Suprapubic skin (tissue), 4 donors: ENCODE measurements around the gene AHSG.

Source experiments
- CTCF ChIP-seq, 2 donors: fragments of 200-600 bp in 1 of 2; fragments of 450-650 bp in 1 of 2; sonication (generic) in 1 of 2; IDR thresholded peaks; one replicate each; pipeline ENCODE4 v1.5.1; 2016 to 2019; ENCODE audit warnings: antibody characterized with exemption in 2 of 2, mild to moderate bottlenecking in 1 of 2, moderate library complexity in 1 of 2
- EP300 ChIP-seq: sonication (generic); formaldehyde crosslinking; IDR thresholded peaks from one replicate; pipeline ENCODE4 v1.6.1; 2017; ENCODE audit warnings: antibody characterized with exemption
- POLR2A ChIP-seq, 2 donors: fragments of 450-650 bp; IDR thresholded peaks; one replicate each; pipeline ENCODE4 v1.6.1; 2017; ENCODE audit warnings: antibody characterized with exemption in 2 of 2, mild to moderate bottlenecking in 2 of 2, moderate library complexity in 2 of 2
- POLR2AphosphoS5 ChIP-seq, 3 donors: sonication (generic); formaldehyde crosslinking; IDR thresholded peaks; one replicate each; pipeline ENCODE4 v1.6.1; 2017; ENCODE audit warnings: antibody characterized with exemption in 3 of 3

DNA sequence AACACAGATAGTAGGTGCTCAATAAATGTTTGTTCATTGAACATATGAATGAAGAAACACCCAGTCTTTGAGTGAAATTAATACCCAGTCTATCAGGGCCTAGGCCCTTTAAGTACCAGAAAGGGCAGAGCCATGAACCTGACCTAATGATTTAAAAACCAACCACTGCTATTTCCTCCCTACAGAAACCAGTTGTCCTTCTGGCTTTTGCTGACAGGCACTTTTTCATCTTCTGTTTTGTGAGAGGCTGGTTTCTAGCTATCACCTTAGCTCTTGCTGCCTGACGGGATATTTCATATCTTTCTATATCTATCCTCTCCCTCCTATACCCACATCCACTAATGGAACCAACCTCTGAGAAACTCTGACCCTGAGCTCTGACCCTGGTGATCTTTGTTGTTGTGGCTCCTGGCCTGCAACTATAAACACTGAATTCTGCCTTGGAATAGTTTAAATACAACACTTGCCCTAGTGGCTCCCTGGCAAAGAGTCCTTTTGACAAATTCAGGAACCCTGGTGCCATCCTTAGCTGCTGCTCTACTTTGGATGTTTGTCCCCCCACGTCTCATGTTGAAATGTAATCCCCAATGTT is 4.1 kb upstream of the AHSG start:
- TF ChIP-seq CTCF (IDR thresholded peaks at IDR 0.05): no peak
- TF ChIP-seq POLR2A (IDR thresholded peaks at IDR 0.05): no peak
- no peak for TF ChIP-seq EP300
- no peak for TF ChIP-seq POLR2AphosphoS5 (IDR thresholded peaks at IDR 0.05)
